GM12801 (cell line): ENCODE measurements around the gene LACTB.

Experiments
- TF ChIP-seq, protein P1 (sequence below): IDR thresholded peaks from one replicate; pipeline ENCODE4 v1.5.1; 2011; ENCODE audit warnings: control low read depth; ENCODE audit not compliant: insufficient read length; ENCODE audit errors: extremely low read depth

LACTB gene

DNA sequence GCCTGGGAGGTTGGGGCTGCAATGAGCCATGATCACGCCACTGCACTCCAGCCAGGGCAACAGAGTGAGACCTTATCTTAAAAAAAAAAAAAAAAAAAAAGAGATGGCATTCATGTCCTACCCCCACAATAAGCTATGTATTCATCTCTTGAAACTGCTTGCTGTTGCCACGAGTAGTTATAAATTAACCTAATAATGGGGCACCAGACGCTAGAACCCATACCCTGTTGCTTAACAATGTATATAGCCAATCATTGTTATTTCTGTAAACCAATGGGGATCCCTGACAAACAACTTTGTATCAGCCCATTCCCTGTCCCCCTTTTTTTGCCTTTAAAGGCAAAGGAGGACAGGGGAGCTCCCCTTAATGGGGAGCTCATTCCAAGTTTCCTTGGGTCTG, 2.8 kb upstream of the LACTB start:
- TF ChIP-seq, protein P1, sequence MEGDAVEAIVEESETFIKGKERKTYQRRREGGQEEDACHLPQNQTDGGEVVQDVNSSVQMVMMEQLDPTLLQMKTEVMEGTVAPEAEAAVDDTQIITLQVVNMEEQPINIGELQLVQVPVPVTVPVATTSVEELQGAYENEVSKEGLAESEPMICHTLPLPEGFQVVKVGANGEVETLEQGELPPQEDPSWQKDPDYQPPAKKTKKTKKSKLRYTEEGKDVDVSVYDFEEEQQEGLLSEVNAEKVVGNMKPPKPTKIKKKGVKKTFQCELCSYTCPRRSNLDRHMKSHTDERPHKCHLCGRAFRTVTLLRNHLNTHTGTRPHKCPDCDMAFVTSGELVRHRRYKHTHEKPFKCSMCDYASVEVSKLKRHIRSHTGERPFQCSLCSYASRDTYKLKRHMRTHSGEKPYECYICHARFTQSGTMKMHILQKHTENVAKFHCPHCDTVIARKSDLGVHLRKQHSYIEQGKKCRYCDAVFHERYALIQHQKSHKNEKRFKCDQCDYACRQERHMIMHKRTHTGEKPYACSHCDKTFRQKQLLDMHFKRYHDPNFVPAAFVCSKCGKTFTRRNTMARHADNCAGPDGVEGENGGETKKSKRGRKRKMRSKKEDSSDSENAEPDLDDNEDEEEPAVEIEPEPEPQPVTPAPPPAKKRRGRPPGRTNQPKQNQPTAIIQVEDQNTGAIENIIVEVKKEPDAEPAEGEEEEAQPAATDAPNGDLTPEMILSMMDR = no peak

DNA sequence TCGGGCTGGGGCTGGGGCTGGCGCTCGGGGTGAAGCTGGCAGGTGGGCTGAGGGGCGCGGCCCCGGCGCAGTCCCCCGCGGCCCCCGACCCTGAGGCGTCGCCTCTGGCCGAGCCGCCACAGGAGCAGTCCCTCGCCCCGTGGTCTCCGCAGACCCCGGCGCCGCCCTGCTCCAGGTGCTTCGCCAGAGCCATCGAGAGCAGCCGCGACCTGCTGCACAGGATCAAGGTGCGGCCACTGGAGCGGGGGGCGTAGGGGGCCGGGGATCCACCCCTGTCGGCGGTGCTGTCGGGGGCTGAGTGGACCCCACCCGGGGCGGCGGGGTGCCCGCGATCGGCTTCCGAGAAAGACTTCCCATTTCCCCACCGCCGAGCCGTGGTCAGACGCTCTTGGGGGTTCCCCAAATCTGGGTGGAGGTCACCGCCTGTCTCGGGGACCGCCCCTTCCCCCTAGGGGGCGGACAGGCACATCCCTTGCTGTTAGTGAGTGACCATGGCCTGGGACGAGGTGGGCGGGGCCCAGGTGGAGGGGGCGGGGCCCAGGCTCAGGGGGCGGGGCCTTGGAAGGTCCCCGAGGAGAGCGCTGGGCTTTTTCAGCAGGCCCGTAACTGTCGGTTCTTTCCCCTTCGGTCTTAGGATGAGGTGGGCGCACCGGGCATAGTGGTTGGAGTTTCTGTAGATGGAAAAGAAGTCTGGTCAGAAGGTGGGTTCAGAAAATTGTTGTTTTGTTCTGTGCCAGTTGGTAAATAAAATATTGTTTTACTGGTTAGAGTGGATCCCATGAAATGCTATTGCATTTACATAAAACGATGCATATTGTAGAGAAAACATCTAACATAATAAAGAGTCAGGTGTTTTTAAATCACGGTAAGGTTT, 578 bp downstream of the LACTB start:
- TF ChIP-seq, protein P1 = no peak

DNA sequence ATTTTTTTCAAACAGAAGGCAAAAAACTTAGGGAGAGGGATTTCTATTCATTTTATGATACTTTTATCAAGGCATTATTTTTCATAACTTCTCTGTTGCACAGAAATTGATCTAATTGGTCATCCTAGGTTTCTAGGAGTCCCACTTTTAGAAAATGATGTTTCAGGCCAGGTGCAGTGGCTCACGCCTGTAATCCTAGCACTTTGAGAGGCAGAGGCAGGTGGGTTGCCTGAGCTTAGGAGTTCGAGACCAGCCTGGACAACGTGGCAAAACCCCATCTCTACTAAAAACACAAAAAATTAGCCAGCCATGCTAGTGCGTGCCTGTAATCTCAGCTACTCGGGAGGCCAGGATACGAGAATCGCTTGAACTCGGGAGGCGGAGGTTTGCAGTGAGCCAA, 2.8 kb downstream of the LACTB start:
- TF ChIP-seq, protein P1 = no peak

GRCh38 chr15:63126726-63127125, 5.1 kb downstream of the LACTB start:
- TF ChIP-seq, protein P1 = no peak

DNA sequence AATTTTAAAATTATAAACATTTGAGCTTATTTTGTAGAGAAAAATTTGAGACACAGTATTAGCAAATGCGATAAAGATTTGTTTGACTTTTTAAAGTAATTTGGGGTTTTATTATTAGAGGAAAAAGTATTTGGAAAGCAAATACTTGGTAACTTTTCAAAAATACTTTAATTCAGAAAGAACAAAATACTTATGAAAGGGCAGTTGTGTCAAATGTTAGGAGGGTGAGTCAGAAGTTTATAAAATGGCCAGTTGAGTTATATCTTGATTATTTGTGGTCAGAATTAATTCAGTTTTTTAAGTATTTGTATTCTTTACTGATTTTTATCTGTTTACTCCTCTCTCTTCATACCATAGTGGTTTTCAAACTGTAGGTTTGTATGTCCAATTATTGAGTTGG, 12.1 kb downstream of the LACTB start:
- TF ChIP-seq, protein P1 = no peak

- TF ChIP-seq, protein P1 = no peak
Observed at GRCh38 chr15:63134245-63134985, 12.8 kb downstream of the LACTB start.

DNA sequence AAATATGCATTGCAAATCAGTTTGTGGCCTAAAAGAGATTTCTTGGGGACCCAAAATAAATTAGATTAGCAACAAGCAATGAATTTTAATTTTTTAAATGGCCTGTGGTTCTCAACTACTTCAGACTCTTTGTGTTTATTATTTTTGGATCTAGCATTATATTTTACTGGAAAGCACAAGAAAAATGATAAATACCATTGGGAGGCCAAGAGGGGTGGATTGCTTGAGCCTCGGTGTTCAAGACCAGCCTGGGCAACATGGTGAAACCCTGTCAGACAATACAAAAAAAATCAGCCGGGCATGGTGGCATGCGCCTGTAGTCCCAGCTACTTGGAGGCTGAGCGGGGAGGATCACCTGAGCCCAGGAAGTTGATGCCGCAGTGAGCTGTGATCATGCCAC, 13.6 kb downstream of the LACTB start:
- TF ChIP-seq, protein P1 = no peak
